Muscle of back (tissue), 11 donors: ENCODE results near the gene SNX9. TPM values are rescaled to one million over a fixed set of nuclear protein-coding genes. Genes with fewer than 3 reads are reported as not detected.
"Not testable (repeated sequence)": the region's sequence is repeated elsewhere in the genome, so short reads cannot be mapped to it uniquely, and the experiment has no call there.

Experiments used
- DNase-seq, 3 donors: peaks; one replicate each; pipeline versions ENCODE4 v3.0.0 to v3.0.0-alpha.2; 2013
- polyA plus RNA-seq, 10 donors: library from polyadenylated mRNA; unstranded; fragments of 120-200 nt; gene quantifications; one replicate each; pipeline ENCODE4 v1.2.1, GENCODE V29; 2013; ENCODE audit not compliant: insufficient read length in 10 of 10

The SNX9 gene
- polyA plus RNA-seq, 10 donors, result 21.4 to 30.4 (median 26.4) TPM

DNA sequence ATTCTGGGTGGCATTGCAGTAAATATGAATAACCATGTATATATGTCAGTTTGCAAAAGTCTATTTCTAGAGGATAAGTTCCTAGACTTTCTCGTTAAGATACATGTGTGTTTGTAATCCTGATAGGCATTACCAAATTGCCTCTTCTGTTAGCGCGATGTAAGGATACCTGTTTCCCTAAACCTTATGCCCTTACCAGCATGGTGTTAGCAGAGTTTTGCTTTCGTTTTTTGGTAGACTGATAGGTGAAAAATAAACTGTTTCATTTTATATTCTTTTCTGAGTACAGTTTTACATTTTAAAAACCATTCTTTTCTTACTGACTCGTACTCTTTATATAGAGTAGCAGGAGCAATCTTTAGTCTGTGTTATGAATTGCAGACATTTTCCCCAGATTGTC is 32.3 kb downstream of the SNX9 start:
- DNase-seq, result no peak

DNA sequence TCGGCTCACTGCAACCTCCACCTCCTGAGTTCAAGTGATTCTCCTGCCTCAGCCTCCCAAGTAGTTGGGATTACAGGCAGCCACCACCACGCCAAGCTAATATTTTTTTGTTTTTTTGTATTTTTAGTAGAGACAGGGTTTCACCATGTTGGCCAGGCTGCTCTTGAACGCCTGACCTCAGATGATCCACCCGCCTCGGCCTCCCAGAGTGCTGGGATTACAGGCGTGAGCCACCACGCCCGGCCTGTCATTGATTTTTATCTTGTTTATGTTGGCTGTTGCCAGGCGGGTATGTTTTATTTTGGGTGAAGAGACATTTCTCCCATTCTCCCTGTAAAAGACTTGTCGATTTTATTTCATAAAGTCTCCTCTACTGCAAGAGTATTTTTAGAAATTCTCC is 32.8 kb downstream of the SNX9 start:
- DNase-seq, result not testable (repeated sequence)

DNA sequence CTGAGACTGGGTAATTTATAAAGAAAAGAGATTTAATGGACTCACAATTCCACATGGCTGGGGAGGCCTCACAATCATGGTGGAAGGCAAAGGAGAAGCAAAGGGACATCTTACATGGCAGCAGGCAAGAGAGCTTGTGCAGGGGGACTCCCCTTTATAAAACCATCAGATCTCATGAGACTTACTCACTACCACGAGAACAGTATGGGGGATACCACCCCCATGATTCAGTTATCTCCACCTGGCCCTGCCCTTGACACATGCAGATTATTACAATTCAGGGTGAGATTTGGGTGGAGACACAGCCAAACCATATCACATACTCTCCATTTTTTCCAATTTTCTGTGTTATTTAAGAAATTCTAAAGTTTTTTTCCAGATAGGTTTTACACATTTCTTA is 35.6 kb downstream of the SNX9 start:
- not testable (repeated sequence) for DNase-seq

DNA sequence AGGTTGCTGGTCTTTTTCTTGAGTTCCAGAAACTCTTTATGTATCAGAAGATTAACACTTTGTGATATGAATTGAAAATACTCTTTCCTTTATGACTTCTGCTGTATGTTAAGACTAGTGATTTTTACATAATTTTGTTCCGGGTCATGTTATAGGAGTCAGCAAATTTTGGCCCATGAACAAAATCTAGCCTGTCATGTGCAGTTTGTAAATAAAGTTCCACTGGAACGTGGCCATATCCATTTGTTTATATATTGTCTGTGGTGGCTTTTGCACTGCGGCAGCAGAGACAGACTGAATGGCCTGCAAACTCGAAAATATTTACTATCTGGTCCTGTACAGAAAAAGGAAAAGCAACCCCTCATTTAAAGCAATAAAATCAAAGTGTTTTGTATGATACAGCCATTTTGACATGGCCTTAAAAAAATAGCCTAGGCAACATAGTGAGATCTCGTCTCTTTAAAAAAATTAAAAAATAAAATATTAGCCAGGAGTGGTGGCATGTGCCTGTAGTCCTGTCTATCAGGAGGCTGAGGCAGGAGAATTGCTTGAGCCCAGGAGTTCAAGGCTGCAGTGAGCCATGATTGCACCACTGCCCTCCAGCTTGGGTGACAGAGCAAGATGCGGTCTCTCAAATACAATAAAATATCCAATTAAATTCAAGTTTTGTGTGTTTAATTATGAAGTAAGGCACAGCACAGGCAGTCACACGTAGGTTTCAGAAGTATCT is 36.9 kb downstream of the SNX9 start:
- DNase-seq, result no peak

DNA sequence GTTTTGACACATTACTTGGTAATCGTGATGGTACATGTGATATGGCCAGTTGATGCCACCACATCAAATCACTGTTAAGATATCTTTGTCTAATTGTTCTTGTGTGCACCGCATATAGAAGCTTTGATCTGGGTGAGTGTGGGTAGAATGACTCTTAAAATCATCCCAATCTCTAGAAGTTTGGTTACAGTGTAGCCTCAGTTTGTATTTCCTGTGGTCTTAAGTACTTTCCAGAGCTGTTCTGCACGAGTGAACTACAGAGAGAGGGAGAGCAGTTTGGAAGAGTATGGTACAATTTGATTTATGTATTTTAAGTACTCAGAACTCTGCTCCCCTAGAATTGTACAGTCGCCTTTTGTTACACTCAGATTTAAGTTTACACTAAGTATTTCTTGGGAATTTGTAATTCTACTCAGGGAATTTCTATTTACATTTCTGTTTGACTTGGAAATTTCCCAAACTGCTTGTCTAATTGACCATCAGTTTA is 37.5 kb downstream of the SNX9 start:
- no peak for DNase-seq

DNA sequence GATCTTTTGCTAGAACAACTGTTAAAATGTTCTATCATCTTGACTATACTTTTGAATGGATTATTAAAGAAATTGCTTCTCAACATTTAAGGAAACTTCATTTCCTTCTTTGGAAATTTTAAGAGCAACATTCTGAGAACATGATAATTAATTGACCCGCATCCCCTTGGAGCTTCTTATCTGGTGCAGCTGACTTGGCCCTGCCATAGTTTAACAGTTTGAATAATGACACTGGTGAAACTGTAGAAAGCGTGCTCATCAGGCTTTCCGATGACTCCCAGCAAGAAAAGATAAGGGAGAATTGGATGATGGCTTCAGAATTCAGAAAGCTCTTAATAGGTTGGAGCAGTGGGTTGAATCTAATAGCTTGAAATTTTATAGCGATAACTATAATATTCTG is 38.1 kb downstream of the SNX9 start:
- no peak for DNase-seq

DNA sequence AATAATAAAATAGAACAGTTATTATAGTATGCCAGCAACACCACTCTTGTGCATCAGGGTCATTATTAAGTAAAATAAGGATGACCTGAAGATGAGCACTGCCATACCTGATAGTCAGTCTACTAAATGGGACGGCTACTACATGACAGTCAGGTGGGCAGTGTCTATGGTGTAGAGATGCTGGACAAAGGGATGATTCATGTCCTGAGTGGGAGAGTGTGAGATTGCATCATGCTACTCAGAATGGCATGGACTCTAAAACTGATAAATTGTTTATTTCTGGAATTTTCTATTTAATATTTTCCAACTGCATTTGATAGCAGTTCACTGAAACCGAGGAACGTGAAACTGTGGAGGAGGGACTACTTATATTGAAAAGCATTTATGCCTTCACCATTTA is 38.8 kb downstream of the SNX9 start:
- DNase-seq, result no peak

DNA sequence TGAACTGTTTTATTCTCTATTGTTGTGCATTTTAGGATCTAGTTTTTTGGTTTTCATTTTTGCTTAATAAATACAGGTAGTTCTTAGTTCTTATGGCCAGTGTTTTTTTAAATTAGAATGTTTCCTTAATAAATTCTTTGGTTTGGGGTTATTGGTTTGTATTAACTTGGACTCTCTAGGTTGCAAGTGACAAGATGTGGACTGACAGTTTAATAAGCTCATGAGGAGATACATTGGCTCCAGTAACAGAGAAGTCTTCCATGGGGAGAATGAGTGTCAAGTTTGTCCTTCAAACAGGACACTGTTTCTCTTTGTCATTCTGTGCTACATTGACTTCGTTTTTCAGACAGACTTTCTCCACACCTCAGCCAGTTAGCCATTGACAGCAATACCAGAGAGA is 39.7 kb downstream of the SNX9 start:
- no peak for DNase-seq

DNA sequence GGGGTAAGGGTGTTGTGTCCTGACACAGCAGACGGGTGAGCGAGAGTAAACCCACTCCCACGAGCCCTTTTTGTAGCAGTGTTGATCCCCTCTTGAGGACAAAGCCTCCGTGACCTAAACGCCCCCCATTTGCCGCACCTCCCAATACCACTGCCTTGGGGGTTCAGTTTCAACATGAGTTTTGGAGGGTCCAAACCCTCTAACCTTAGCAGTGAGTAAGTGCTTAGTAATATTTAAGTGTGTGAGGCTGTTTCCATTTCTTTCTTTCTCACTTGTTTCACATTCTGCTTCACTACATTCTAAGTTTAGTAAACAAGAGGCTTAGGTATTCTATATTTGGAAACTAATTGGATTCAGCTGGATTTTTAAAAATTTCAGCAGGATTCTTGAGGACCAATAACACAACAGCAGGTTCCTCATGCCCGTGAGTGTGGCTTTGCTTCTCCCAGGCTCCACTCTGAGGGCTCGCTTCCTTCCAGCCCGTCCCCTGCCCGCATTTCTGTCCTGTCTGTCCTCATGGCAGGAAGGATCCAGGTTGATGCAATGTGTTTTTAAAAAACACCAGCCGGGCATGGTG is 41.2 kb downstream of the SNX9 start:
- DNase-seq, result no peak

DNA sequence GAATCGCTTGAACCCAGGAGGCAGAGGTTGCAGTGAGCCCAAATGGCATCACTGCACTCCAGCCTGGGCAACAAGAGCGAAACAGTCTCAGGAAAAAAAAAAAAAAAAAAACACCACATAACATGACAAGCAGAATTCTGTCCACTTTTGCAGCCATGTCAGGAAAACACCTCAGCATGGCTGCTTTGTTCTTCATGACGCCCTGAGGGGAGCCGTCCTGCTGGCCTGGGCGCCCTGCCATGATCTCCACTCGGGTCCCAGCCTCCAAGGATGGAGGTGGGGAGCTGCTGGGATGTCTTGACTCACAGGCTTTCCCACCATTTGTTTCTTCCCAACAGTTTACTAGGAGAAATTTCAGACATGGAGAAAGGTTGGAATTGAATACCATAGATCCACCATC is 42.2 kb downstream of the SNX9 start:
- no peak for DNase-seq

DNA sequence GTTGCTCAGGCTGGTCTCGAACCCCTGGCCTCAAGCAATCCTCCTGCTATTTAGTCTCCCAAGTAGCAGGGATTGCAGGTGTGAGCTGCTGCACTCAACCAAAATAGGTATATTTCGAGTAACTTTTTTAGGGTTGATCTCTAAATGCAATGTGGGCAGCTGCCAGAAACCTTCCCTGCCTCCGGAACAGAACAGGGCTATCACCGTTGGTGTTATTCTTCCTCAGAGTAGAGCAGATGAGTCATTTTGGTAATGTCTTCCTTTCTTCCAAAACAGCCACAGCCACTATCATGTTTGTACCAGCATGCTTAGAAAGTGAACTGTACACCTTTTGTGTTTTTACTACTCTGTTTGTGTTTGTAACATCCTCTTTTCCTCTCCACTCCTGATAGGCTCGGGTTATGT is 44.1 kb downstream of the SNX9 start:
- DNase-seq, result peak in 1 of 3 donors; percentile 20

DNA sequence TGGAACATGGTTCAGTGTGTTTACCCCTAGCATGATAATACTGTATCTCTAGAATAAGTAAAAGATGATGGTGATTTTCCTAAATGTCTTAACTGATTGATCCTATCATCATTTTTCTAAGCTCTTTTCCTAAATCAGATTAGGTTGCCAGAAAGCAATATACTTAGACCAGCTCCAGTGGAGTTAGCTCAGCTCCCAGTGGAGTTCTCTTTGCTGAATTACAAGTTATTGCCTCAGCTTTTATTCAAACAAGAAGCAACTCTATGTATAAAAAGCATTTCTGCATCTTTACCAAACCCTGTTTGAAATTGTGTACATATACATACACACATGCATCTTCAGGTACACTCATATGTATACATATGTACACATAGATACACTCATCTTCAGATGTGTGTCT is 44.9 kb downstream of the SNX9 start:
- DNase-seq, result no peak

DNA sequence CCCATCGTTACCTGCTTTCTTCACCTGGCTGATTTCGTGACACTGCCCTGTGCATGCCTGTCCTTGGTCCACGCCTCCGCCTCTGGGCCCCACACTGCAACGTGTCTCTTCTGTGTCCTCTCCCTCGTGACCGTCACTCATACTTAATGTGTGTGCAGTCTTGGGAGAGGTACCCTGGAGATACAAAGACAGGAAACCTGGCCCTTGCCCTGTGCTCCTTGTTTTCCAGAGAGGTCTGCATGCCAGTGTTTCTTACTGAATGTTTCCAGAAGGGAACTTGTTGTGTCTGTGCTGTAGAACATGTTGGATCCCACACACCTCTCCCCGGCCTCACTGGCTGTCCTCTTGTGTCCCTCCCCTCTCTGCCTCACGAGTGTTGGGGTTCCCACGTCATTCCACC is 45.8 kb downstream of the SNX9 start:
- DNase-seq, result no peak

DNA sequence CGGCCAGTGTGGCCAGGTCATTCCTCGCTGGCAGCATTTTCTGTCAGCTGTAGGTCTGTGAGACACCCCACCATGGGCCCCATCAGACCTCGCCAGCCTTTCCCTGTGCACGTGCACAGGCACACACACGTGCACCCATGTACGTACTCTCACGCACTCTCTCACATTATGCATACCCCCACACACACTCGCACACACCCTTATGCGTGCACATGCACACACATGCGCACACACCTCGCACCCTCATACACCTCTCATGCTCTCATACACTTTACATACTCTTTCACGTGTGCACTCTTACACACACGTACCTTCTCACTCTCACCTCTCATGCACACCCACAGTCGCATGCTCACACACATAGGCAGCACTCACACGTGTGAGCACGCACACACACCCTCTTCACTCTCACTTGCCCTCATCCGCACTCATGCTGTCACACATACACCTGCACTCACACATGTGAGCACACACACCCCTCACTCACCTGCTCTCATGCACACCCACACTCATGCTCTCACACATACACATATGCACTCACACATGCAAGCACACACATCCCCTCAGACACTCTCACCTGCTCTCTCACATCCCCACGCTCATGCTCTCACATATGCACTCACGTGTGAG is 46.7 kb downstream of the SNX9 start:
- DNase-seq, result no peak

DNA sequence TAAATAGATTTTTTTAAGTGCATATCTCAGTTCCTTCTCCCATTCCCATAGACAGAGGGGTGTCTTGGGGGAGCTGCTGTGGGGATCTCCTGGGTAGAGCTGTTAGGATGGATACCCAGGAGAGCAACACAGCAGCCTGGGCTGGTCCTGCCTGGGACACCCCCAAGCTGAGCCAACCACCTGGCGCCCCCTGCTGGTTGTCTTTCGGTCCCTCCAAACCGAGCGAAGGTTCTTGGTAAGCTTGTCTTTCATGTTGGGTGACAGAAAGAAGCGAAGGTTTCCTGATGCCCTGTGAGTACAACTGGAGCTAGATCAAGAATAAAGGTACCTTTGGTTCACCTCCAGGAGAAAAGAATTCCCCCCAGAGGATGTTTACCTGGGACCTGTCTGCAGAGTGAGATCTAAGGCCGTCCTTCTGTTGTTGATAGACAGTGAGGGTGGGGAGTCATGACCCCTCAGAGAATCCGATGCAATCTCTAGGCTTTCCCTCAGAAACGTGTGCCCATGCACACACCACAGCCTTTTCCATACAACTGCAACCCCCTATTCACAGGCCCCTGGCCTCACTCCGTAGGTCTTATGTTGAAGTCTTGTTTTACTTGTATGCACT is 50.8 kb downstream of the SNX9 start:
- DNase-seq, result peak; percentile 38 to 52 (median 51)

DNA sequence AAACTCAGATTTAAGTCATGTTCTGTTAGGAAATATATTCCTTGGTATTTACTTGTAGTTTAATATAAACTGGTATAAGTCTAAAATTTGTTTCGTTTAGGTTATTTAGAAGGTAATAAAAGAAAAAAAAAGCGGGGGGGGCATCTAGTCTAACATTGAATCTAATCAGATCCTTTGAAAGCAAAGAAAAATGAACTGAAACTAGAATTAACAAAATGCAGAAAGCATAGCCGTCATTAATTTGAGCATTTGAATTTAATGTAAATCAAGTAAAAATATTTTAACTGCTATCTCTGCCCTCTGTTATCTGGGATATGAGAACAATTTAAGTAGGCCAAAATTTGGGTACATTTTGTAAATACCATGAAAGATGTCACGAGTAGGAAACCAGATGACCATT is 54.1 kb downstream of the SNX9 start:
- no peak for DNase-seq

DNA sequence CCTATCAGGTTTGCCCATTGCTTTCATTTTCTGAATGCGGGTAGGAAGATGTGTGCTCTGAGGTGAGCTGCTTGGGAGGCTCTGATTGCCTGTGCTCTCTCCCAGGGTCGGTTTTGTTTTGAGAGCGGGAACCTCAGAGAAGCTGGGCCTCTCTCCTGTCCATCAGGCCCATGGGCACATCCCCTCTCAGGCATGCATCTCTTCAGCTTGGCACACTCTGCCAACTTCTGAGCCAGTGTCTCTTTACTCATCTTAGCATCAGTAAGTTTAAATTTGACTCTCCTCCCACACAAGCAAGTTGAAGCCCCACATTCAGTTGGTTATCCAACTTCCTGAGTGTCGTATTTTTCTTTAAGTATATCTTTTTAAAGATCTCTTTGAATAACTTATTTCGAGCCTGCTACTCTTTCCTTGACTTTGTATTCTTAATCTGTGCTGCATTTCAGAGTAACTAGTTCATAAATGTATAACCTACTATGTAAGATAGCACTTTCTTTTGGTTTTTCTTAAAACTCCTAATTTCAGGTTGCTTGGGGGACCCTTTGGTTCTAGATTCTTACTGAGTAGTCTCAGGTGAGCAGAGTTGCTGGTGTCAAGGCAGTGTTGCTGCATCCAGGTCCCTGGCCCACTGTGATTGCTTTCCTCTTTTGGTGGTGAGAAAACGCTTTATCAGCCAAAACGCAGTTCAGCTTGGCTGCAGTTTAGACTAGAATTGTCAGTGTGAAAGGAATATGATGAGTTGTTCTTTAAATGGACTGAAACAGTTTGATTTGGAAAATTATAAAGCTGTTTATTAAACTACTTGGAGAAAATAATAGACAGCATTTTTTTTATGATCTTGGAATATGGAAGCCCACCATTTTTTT is 54.8 kb downstream of the SNX9 start:
- no peak for DNase-seq

DNA sequence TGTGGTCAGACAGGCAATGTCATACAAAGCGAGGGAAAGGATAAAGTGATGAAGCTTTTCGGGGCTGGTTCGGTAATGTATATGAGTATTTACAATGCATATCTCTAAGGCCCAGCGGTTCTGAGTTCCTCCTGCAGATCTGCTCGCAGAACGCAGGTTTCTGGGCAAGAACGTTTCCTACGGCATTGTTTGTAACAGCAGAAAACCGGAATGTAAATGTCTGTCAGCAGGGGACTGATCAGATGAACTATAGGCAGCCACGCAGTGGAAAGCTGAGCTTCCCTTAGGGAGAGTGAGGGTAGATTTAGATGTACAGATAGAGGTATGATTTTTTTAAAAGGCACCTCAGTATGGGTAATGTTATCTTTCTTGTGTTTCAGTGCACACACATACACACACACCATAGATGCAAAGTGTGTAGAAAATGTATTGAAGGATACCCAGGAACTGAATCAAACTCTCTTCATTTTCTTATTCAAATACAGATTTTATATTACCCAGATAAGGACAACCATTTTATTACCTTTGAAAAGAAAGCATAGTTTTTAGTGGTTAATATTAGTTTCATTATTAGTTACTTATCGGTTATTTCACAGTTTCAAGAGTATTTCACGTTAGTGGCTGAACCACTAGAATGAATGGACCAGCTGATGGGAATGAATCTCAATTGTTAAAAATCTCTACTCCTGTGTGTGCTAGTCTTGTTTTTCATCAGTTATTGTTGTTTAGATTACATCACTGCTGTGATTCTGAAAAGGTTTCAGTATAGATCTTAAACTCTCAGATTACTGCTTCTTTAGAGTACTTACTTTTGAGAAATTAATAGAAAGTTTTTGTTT is 56.2 kb downstream of the SNX9 start:
- no peak for DNase-seq

DNA sequence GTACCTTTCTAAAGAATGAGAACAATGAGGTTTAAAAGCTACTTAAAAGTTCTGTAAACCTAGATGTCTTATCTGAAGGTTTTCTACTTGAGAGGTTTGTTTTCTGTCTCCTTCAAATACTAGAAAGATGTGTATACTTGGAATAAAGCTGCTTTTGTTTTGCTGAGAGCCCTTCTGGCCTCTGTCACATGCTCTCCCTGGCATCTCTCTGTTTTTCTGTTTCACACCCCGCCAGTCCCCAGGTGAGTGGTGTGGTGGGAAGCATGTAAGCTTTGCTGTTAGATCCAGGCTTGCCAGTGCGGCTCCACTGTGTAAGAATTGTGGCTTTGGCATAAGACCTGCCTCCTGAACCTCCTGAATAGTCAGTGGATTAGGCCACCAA is 56.8 kb downstream of the SNX9 start:
- no peak for DNase-seq

DNA sequence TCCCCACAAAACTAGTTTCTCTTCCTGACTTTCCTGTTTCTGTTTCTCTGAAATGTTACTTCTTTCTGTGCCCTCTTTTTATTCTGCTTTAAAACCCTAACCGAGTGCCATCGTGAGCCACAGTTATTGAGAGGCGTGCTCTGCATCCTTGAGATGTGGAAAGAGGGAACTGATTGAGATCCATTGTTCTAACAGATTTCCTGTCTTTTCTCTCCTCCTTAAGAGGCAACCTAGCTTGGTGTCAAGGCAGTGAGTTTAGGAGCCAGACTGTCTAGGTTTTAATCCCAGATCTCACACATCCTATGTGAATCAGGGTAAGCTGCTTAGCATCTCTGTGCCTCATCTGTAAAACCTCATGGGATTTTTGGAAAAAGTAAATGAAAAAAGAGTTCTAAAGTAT is 57.5 kb downstream of the SNX9 start:
- no peak for DNase-seq

DNA sequence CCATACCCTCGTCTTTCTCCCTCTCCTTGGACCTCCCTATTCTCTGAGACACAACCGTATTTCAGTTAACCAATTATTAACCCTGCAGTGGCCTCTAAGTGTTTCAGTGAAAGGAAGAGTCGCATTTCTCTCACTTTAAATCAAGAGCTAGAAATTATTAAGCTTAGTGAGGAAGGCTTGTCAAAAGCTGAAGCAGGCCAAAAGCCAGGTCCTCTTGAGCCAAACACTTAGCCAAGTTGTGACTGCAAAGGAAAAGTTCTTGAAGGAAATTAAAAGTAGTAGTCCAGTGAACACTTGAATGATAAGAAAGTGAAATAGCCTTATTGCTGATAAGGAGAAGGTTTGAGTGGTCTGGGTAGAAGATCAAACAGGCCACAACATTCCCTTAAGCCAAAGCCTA is 58.3 kb downstream of the SNX9 start:
- DNase-seq, result no peak
